Stimulated activated CD4-positive, alpha-beta T cell treated with anti-CD3 and anti-CD28 coated beads, Interleukin-1b, Interleukin-23, amount 100 ng/mL, for 1 hour (primary cell): Measurements from ENCODE around the gene CACNA1S.

ENCODE experiments used
- DNase-seq, 2 donors: peaks; one replicate each; pipeline ENCODE4 v3.0.0-alpha.2; 2020; ENCODE audit warnings: low read depth in 2 of 2

Gene CACNA1S

GRCh38 chr1:201062511-201063091, 49.6 kb downstream of the CACNA1S start:
- DNase-seq, result no peak

DNA sequence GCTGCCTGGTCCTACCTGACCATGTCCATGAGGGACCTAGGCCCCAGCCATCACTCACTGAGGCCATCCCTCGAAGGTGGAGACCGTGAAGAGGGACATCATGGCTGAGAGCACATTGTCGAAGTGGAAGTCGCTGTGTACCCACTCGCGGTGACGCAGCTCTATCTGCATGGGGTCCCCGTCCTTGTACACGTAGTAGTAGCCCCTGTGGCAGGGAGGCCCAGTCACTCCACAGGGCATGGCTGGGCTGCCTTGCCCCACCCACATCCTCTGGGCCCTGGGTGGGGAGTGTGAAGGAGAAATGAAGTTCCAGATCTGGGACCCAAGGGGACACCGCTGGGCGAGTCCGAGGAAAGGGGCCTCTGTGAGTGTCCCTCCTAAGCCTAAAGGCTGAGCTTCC, 50.3 kb downstream of the CACNA1S start:
- DNase-seq, result no peak

DNA sequence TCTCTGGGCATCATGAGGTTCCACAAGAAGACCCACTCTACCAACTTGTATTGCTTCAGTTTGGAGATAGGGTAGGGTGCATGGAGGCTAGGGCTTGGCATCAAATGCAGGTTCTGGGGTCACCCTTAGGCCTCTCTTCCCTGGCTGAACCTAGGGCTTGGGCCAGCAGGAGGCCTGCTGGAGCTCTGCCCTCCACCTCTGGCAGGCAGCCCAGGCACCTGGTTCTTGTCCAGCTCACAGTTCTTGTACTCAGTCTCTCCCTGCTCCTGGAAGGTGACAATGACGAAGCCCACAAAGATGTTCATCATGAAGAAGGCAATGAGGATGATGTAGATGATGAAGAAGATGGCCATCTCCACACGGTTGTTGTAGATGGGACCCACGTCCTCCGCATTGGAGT, 51.2 kb downstream of the CACNA1S start:
- DNase-seq, result no peak

DNA sequence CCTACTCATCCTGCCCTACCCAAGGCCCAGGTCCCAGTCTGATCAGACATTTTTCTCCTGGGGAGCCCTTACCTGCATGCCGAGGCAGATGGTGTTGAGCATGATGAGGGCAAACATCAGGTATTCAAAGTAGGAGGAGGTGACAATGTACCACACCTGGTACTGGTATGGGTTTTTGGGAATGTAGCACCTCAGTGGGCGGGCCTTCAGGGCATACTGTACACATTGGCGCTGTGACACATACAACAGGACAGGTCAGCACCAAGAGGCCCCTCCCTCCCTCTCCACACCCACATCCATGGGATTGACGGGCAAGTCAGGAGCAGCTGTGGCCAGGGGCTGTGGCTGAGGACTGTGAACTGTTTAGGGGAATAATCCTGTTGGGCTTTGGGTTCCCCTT, 51.6 kb downstream of the CACNA1S start:
- no peak for DNase-seq

- DNase-seq, result no peak
Measured at GRCh38 chr1:201059871-201060555, 52.2 kb downstream of the CACNA1S start.

DNA sequence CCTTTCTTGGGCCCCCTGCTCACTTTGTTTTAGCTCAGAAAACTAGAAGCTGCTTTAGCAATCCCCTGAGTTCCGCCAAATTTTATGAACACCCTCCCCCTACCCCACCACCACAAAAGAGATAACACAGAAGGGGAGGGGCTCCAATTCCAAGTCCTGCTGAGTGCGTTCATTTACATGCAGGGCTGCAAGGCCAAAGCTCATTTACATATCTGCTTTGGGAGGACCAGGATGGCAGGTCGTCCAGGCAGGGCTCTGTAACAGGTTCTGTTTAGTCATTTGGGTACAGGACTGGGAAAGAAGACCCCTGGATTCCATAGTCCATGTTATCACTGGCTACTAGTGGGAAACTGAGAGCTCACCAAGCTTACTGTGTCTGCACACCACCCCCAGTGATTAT, 52.8 kb downstream of the CACNA1S start:
- no peak for DNase-seq

DNA sequence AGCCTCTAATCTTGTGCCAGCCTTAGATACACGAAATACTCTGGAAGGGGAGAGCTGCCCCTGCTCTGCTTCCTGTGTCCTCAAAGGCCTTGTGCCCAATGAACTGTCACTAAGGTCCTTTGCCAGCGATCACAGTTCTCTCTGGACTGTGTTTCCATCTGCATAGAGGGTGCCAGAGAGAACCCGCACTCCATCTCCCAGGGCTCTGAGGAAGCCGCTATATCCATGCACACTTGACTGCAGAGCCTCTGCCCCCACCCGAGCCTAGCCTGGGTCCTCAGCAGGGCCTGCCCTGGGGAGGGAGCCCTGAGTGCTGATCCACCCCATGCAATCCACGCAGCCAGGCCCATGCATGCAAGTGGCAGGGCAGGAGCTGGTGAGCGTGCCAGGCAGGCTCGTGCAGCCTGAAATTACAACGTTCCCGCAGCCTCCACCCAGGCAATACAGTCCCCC, 58.1 kb downstream of the CACNA1S start:
- no peak for DNase-seq

DNA sequence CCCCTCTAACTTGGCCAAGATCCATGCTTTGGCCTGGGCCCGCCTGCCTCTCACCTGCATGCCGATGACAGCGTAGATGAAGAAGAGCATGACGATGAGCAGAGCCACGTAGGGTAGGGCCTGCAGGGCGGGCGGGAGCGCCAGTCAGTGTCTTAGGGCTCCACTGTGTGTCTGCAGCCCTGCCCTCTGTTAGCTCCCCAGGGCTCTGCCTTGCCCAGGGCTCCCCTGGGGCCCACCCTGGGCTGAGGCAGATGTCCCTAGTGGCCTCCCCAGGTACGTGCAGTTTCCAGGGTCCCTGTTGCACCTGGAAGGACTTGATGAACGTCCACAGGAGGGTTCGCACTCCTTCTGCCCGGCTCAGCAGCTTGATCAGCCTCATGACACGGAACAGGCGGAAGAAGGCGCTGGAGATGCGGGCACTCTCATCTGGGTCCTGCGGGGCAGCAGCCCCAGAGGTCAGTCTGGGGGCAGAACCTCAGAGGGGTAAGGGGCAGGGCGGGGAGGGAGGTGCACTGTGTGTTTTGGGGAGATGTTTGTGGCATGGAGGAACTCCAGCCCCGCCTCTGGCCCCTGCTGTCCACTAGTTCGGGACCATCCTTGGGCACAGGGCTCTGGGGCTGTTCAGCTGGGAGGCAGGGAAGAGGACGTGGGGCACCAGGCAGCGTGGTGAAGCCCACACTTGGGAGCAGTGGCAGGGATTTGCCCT, 58.9 kb downstream of the CACNA1S start:
- no peak for DNase-seq

GRCh38 chr1:201051399-201051798, 60.8 kb downstream of the CACNA1S start:
- DNase-seq, result no peak

- DNase-seq, result no peak
Measured at GRCh38 chr1:201050515-201051277, 61.5 kb downstream of the CACNA1S start.

- no peak for DNase-seq
Measured at GRCh38 chr1:201049248-201049831, 62.9 kb downstream of the CACNA1S start.

DNA sequence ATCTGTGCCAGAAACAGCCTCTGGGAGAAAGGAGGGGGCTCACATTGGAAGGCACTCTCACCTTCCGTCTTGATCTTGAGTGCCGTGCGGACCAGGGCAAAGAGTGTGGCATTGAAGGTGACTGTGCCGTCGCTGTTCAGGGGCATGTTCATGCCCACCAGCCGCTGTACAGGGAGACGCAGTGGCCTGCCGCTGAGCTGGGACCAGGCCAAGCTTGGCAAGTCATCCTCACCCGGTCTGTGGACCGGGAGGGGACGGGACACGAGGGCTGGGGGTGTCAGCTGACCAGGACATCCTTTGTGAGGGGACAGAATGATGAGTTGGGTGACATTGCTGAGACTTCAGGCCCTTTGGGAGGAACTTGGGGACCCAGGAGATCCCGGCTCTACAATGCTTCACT, 63.7 kb downstream of the CACNA1S start:
- no peak for DNase-seq

DNA sequence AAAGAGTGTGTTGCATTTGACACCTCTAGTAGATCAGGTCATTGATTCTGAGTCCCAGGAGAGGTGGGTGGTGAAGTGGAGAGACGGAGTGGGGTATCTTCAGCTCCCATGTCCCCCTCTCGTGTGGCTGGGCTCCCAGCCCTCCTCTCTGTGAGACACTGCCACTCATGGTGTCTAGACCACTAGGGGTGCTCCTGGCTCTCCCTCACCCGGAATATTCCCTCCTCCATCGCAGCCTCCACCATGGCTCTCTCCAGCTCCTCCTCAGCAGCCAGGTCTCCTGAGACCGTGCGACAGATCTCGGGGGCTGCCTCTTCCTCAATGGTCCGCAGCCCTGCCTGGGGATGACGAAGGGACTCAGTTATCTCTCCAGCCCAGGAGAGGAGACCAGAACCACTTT, 68.1 kb downstream of the CACNA1S start:
- DNase-seq, result no peak

- DNase-seq, result peak; percentile 41 to 49
Measured at GRCh38 chr1:201042779-201043461, 69.3 kb downstream of the CACNA1S start.

DNA sequence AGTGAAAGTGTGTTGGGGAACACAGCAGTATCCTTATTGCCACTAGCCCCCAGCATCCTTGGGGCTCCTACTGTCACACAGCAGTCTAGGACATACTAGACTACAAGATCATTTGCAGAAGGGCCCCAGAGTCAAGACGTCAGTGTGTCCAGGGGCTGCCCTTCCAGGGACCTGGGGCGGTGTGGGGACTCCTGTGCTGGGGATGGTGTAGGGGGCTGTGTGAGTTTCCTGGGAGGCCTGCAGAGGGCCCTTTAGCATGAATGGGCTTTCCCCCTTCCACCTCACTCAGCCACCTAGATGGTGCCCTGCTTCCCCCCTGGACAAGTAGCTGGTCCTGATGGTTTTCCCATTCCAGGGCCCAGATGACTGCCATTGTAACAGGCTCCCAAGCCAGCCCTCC, 71.2 kb downstream of the CACNA1S start:
- DNase-seq, result no peak

- no peak for DNase-seq
Measured at GRCh38 chr1:201039876-201040275, 72.3 kb downstream of the CACNA1S start.

GRCh38 chr1:201039418-201039817, 72.8 kb downstream of the CACNA1S start:
- DNase-seq, result no peak

DNA sequence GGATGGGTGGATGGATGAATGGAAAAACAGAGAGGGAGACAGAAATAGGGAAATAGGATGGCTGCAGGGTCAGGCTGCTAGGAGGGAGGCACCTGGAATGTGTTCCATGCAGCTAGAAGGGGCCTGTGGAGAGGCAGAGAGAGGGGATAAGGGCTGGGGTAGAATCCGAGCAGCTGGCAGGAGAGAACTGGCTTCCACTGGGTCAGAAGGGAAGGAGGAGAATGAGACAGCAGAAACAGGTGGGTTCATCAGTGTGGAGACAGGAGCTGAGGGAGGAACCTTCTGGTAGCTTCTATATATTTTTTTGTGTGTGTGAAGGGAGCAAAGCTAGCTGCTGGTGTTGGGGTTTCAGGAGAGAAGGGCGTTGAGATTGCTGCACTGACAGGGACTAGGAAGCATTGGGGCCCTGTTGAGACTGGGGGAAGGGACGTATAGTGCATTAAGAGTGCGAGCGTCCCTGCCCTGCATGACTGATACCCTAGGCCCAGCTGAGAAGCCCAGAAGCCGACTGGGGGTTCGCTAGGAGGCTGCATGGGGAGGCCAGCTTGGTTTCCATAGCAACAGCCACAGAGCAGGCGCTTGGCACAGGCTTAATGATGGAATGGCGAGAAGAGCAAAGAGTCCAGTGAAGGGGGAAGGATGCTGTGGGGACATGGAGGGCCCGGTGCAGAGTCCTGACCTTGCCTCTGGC, 73.9 kb downstream of the CACNA1S start:
- no peak for DNase-seq

DNA sequence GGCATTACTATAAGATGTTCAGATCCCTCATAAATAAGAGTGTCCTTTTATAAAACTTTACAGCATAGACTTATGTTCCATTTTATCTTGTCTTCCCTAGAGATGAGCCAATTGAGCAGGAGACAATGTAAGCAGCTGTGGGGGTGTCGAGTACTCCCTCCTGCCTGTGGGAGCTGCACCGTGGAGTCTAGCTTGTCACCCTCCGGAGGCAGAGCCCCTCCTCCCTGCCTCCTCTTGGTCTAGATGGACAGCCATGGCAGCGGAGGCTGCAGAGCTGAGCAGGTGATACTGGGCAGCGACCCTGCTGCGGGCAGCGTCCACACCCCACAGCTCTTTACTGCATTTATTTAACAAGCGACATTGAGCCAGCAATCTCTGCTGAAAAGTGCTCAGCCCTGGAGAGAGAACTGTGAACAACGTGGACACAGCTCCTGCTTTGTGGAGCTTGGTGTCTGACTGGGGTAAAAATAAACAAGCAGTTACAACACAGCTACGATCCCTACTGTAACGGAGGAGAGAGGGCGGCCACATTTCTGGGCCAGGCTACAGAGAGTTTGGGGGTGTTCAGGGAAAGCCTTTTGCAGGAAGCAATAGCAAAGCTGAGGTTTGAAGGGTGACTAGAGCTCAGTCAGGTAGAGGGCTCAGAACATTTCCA, 75.9 kb downstream of the CACNA1S start:
- DNase-seq, result no peak

GRCh38 chr1:201034671-201035070, 77.6 kb downstream of the CACNA1S start:
- no peak for DNase-seq
